ENCODE data around the gene HOXB1. TPM values are rescaled to one million over a fixed set of nuclear protein-coding genes. Genes with fewer than 3 reads are reported as not detected.

HOXB1 gene
- total RNA-seq, 4 donors from 2014 or later, result 0.19 TPM; not detected in 3

- intact Hi-C loops (cut with DNase I), result no loop called here
Observed at GRCh38 chr17:48520631-48521079, 10.2 kb downstream of the HOXB1 start.

GRCh38 chr17:48519427-48519826, 11.4 kb downstream of the HOXB1 start:
- TF ChIP-seq POLR2A (IDR thresholded peaks at IDR 0.05), result no peak
- TF ChIP-seq CTCF (IDR thresholded peaks at IDR 0.05), result no peak
- H3K36me3 ChIP-seq, result no peaks in the 10 kb centered on the region
- WGBS, 2 donors, result 76 to 85% methylated on average over 5 of the region's 5 CpGs
- no peak for DNase-seq
- intact Hi-C loops (cut with DNase I), result no loop called here
- peaks cover 0 to 92% (median 0%) of the 10 kb centered on the region in 4 donors for H3K27me3 ChIP-seq
- H3K9me3 ChIP-seq, result no peaks in the 10 kb centered on the region
- H3K27ac ChIP-seq, result no peak overlapping the region
- no peak overlapping the region for H3K4me3 ChIP-seq
- H3K4me1 ChIP-seq, result peaks cover 0 to 9% (median 4%) of the 10 kb centered on the region in 3 donors

More at GRCh38 chr17:48520631-48521079, 10.2 kb downstream of the HOXB1 start:
- Histone ChIP-seq H3K9me3 (no peaks in the 10 kb centered on the region), H3K4me3 (no peak overlapping the region), H3K36me3 (no peaks in the 10 kb centered on the region), H3K27me3 (peaks cover 0 to 92% (median 0%) of the 10 kb centered on the region in 4 donors), H3K27ac (no peak overlapping the region), H3K4me1 (peaks cover 0 to 9% (median 4%) of the 10 kb centered on the region in 3 donors)
- 36 to 88% methylated on average over 1 of the region's 1 CpG for WGBS, 2 donors
- TF ChIP-seq POLR2A (IDR thresholded peaks at IDR 0.05) (no peak), CTCF (IDR thresholded peaks at IDR 0.05) (no peak)
- no peak for DNase-seq

GRCh38 chr17:48517478-48517877, 13.3 kb downstream of the HOXB1 start:
- no peak for TF ChIP-seq POLR2A (IDR thresholded peaks at IDR 0.05)
- no peak for TF ChIP-seq CTCF (IDR thresholded peaks at IDR 0.05)
- WGBS, 2 donors, result 26 to 41% methylated on average over 3 of the region's 3 CpGs
- intact Hi-C loops (cut with DNase I), result no loop called here

GRCh38 chr17:48515925-48516900, 14.6 kb downstream of the HOXB1 start:
- intact Hi-C loops (cut with DNase I), result no loop called here
- Histone ChIP-seq H3K4me1 (no peaks in the 10 kb centered on the region), H3K36me3 (no peaks in the 10 kb centered on the region), H3K4me3 (no peak overlapping the region), H3K9me3 (no peaks in the 10 kb centered on the region), H3K27ac (no peak overlapping the region), H3K27me3 (peaks cover 0 to 96% (median 0%) of the 10 kb centered on the region in 4 donors)
- WGBS, 2 donors, result 55 to 81% methylated on average over 3 of the region's 3 CpGs
- no peak for DNase-seq
- TF ChIP-seq POLR2A (IDR thresholded peaks at IDR 0.05) (no peak), CTCF (IDR thresholded peaks at IDR 0.05) (no peak)

More at GRCh38 chr17:48517478-48517877, 13.3 kb downstream of the HOXB1 start:
- no peak for DNase-seq
- Histone ChIP-seq H3K9me3 (no peaks in the 10 kb centered on the region), H3K27ac (no peak overlapping the region), H3K4me1 (peaks cover 0 to 6% (median 4%) of the 10 kb centered on the region in 3 donors), H3K36me3 (no peaks in the 10 kb centered on the region), H3K27me3 (peaks cover 0 to 93% (median 0%) of the 10 kb centered on the region in 4 donors), H3K4me3 (no peak overlapping the region)

- Histone ChIP-seq H3K27ac (no peak overlapping the region), H3K4me1 (no peaks in the 10 kb centered on the region), H3K4me3 (no peak overlapping the region), H3K27me3 (peaks cover 0 to 87% (median 0%) of the 10 kb centered on the region in 4 donors), H3K9me3 (no peaks in the 10 kb centered on the region), H3K36me3 (no peaks in the 10 kb centered on the region)
- DNase-seq, result no peak
- 73 to 94% methylated on average over 1 to 2 of the region's 2 CpGs for WGBS, 2 donors
- intact Hi-C loops (cut with DNase I), result no loop called here
- TF ChIP-seq CTCF (IDR thresholded peaks at IDR 0.05) (no peak), POLR2A (IDR thresholded peaks at IDR 0.05) (no peak)
Observed at GRCh38 chr17:48514477-48514876, 16.3 kb downstream of the HOXB1 start.
